A549 (cell line): ENCODE results near the gene ST6GALNAC5. TPM values are rescaled to one million over a fixed set of nuclear protein-coding genes. Genes with fewer than 3 reads are reported as not detected.

ENCODE experiments used
- ATAC-seq, 2 experiments: fragments of 200-7000 bp in 1 of 2; fragments of >200 bp in 1 of 2; cut with Nextera tagmentation in 1 of 2; cut with Tn5 transposase in 1 of 2; 3 replicates each; pipeline versions ENCODE4 v1.8.0 to v1.9.1; 2018 to 2020; ENCODE audit warnings: mild to moderate bottlenecking in 1 of 2, moderate library complexity in 1 of 2
- CTCF ChIA-PET: fragments of 300-600 bp; sonication (Branson Sonifier 250); formaldehyde crosslinking; extraction: SDS; loops from one replicate; lab custom pipeline; 2021; ENCODE audit warnings: antibody characterized with exemption, inconsistent platforms; lab: Yijun Ruan, JAX
- POLR2A ChIA-PET: fragments of 350-600 bp; formaldehyde crosslinking; extraction: SDS; loops from one replicate; lab custom pipeline; 2021; ENCODE audit warnings: antibody characterized with exemption, inconsistent platforms; lab: Yijun Ruan, JAX
- DNase-seq, 2 experiments: peaks; one replicate each; pipeline versions ENCODE4 v3.0.0 to v3.0.0-alpha.2; 2011 to 2016; ENCODE audit warnings: low read depth in 1 of 2, low spot score in 1 of 2
- FAIRE-seq: peaks from 2 replicates; lab custom pipeline; 2011; peaks lifted over from hg19 to GRCh38; lab: Jason Lieb, UNC
- H3K27ac ChIP-seq, 2 experiments: fragments of >200 bp; sonication (Bioruptor Twin); formaldehyde crosslinking; 3 replicates each; pipeline ENCODE4 v1.5.1; 2016 to 2017
- H3K4me1 ChIP-seq: fragments of >200 bp; sonication (Bioruptor Twin); formaldehyde crosslinking; 3 replicates; pipeline ENCODE4 v1.6.1; 2016
- H3K4me2 ChIP-seq: fragments of >200 bp; sonication (Bioruptor Twin); formaldehyde crosslinking; 3 replicates; pipeline ENCODE4 v1.6.1; 2016
- H3K4me3 ChIP-seq: fragments of >200 bp; sonication (Bioruptor Twin); formaldehyde crosslinking; 3 replicates; pipeline ENCODE4 v1.5.1; 2016
- H3K9me3 ChIP-seq: fragments of >200 bp; sonication (Bioruptor Twin); formaldehyde crosslinking; 3 replicates; pipeline ENCODE4 v1.6.1; 2016
- BHLHE40 ChIP-seq: IDR thresholded peaks from 2 replicates; pipeline ENCODE4 v1.6.1; 2012; ENCODE audit warnings: low read depth, low read length, inconsistent platforms
- CBX2 ChIP-seq: fragments of 200-600 bp; sonication (generic); IDR thresholded peaks from 2 replicates; pipeline ENCODE4 v1.6.1; 2016; ENCODE audit warnings: low read depth, mild to moderate bottlenecking, borderline replicate concordance
- EHF ChIP-seq: fragments of 250-450 bp; sonication (Bioruptor Pico); IDR thresholded peaks from 2 replicates; pipeline ENCODE4 v1.5.0; 2020; ENCODE audit warnings: mild to moderate bottlenecking
- ESRRA ChIP-seq: fragments of 150-350 bp; IDR thresholded peaks from 2 replicates; pipeline ENCODE4 v1.6.1; 2014; ENCODE audit warnings: mild to moderate bottlenecking, low read length, borderline replicate concordance
- FOSB ChIP-seq: fragments of 250-450 bp; sonication (Bioruptor Pico); IDR thresholded peaks from 2 replicates; pipeline ENCODE4 v1.5.0; 2020; ENCODE audit warnings: mild to moderate bottlenecking, moderate library complexity
- FOXS1 ChIP-seq: fragments of 250-450 bp; sonication (Bioruptor Pico); IDR thresholded peaks from 2 replicates; pipeline ENCODE4 v1.5.0; 2020; ENCODE audit warnings: mild to moderate bottlenecking, moderate library complexity
- HEYL ChIP-seq: fragments of 250-450 bp; sonication (Bioruptor Pico); IDR thresholded peaks from 2 replicates; pipeline ENCODE4 v1.8.0; 2021; ENCODE audit warnings: mild to moderate bottlenecking, moderate library complexity
- KDM1A ChIP-seq: fragments of 200-600 bp; sonication (generic); IDR thresholded peaks from 2 replicates; pipeline ENCODE4 v1.6.1; 2016; ENCODE audit warnings: low read depth, mild to moderate bottlenecking
- KDM5A ChIP-seq: fragments of 200-600 bp; sonication (generic); IDR thresholded peaks from 2 replicates; pipeline ENCODE4 v1.6.1; 2016; ENCODE audit warnings: antibody characterized with exemption, mild to moderate bottlenecking
- MAFK ChIP-seq: fragments of 450-650 bp; IDR thresholded peaks from 2 replicates; pipeline ENCODE4 v1.6.1; 2014; ENCODE audit not compliant: partially characterized antibody
- MAZ ChIP-seq: fragments of 150-350 bp; IDR thresholded peaks from 2 replicates; pipeline ENCODE4 v1.6.1; 2014; ENCODE audit warnings: antibody characterized with exemption, low read depth, low read length, borderline replicate concordance
- NPAS2 ChIP-seq: fragments of 250-450 bp; sonication (Bioruptor Pico); IDR thresholded peaks from 2 replicates; pipeline ENCODE4 v1.8.0; 2022; ENCODE audit warnings: mild to moderate bottlenecking, moderate library complexity, borderline replicate concordance
- NR3C1 ChIP-seq: fragments of >200 bp; sonication (Bioruptor Twin); formaldehyde crosslinking; IDR thresholded peaks from 3 replicates; pipeline ENCODE4 v1.6.1; 2017
- POLR2A ChIP-seq: IDR thresholded peaks from 2 replicates; pipeline ENCODE4 v1.6.1; 2012; ENCODE audit warnings: mild to moderate bottlenecking, low read length
- RFX5 ChIP-seq: fragments of 450-650 bp; IDR thresholded peaks from 2 replicates; pipeline ENCODE4 v1.7.1; 2014; ENCODE audit warnings: antibody characterized with exemption, mild to moderate bottlenecking, moderate library complexity
- SREBF2 ChIP-seq: fragments of 450-650 bp; IDR thresholded peaks from 2 replicates; pipeline ENCODE4 v1.6.1; 2014; ENCODE audit warnings: mild to moderate bottlenecking, moderate library complexity
- TFCP2L1 ChIP-seq: fragments of 250-450 bp; sonication (Bioruptor Pico); IDR thresholded peaks from 2 replicates; pipeline ENCODE4 v1.5.0; 2021; ENCODE audit warnings: mild to moderate bottlenecking
- WGBS: methylation state at CpG from one replicate; pipeline ENCODE4 v1.1.6; 2017; ENCODE audit errors: missing lambda C conversion rate; 5-methylcytosine and 5-hydroxymethylcytosine counted together
- polyA plus RNA-seq, 4 experiments: library from polyadenylated mRNA; depleted of rRNA in 3 of 4; stranded (reverse); fragments of >200 nt; fragmentation: RNase III in 1 of 4; extraction: RNeasy Plus Mini Kit Qiagen cat#74134 plus additional on column Dnase treatment in 1 of 4; gene quantifications; 2 replicates in 3 of 4; 3 replicates in 1 of 4; pipeline ENCODE4 v1.2.3, GENCODE V29; 2011 to 2017
- TF ChIP-seq, protein P1 (sequence below): fragments of >200 bp; sonication (Bioruptor Twin); formaldehyde crosslinking; IDR thresholded peaks from 3 replicates; pipeline ENCODE4 v1.6.1; 2016
- TF ChIP-seq, protein P2 (sequence below): IDR thresholded peaks from 2 replicates; pipeline ENCODE4 v1.6.1; 2012; ENCODE audit warnings: low read depth, borderline replicate concordance
- TF ChIP-seq, protein P3 (sequence below): fragments of 250-450 bp; sonication (Bioruptor Pico); IDR thresholded peaks from 2 replicates; pipeline ENCODE4 v1.5.0; 2021; ENCODE audit warnings: mild to moderate bottlenecking, moderate library complexity, borderline replicate concordance
- TF ChIP-seq, protein P4 (sequence below): fragments of 450-650 bp; IDR thresholded peaks from 2 replicates; pipeline ENCODE4 v1.6.1; 2014; ENCODE audit warnings: antibody characterized with exemption

ST6GALNAC5 gene
- polyA plus RNA-seq, 2 of the 4 experiments (the other 2 are of a cell fraction) = not detected

DNA sequence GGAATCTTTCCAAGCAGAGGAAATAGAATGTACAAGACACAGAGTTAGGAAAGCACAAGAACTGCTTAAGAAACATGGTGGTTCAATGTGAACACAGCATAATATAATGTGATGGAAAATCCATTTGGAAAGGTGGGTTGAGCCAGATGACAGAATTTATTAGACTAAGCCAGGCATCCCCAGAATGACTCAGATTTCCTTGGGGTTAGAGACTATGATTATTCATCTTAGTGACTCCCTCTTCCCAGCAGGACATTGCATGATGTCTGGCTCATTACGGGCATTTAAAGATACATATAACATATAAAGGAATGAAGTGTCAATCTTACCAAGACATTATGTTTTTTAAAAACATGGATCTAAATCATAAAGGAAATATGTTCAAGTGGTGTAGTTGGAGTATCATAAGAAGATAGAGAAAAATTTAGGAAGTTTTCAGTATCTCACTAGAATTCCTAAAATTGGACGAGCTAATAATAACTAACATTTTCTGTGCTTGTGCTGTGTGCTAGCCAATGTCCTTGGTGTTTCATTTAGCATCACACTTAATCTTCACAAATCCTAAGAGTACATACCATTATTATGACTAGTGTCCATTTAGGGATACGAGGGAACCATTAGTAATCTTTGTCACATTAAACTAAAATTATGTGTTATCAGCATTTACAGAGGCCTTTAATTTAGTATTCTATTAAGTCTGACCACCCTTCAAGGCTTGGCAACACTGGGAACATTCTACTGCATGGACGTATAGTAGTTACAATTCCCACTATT is 41.0 kb upstream of the ST6GALNAC5 start:
- Histone ChIP-seq H3K4me2 (no peak overlapping the region), H3K4me3 (no peak overlapping the region), H3K9me3 (no peaks in the 10 kb centered on the region), H3K4me1 (no peaks in the 10 kb centered on the region), H3K27ac (no peak overlapping the region)
- WGBS = 9% methylated on average over 4 of the region's 4 CpGs
- TF ChIP-seq MAFK (peak; percentile 32), POLR2A (no peak)
- POLR2A ChIA-PET = no interaction called here
- DNase-seq (no peak), FAIRE-seq (no peak), ATAC-seq (no peak)
- CTCF ChIA-PET = no interaction called here

DNA sequence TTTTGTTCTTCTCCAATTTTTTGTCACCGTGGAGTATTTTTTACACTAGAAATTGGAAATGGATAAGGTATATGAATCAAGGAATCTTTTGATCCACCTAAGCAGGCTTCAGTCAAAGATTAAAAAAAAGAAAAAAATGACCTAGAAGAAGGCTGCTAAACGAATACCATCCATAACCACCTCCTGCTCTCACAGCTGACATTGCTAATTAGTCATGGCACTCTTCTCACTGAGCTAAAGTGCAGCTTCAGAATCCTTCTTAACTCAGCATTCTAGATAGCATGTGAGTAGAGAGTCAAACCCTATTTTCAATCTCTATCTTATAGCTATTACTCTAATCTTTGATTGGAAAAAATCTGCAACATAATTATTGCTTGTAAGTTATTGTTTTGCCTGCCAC is 40.2 kb upstream of the ST6GALNAC5 start:
- Histone ChIP-seq H3K9me3 (no peaks in the 10 kb centered on the region), H3K4me2 (no peak overlapping the region), H3K4me1 (no peaks in the 10 kb centered on the region), H3K4me3 (no peak overlapping the region), H3K27ac (no peak overlapping the region)
- FAIRE-seq = no peak
- ChIA-PET CTCF (no interaction called here), POLR2A (no interaction called here)
- TF ChIP-seq FOXS1 (CRISPR knock-in tag) (no peak), CBX2 (no peak), SREBF2 (no peak)
- ATAC-seq = no peak
- 19% methylated on average over 2 of the region's 2 CpGs for WGBS
- no peak for DNase-seq

DNA sequence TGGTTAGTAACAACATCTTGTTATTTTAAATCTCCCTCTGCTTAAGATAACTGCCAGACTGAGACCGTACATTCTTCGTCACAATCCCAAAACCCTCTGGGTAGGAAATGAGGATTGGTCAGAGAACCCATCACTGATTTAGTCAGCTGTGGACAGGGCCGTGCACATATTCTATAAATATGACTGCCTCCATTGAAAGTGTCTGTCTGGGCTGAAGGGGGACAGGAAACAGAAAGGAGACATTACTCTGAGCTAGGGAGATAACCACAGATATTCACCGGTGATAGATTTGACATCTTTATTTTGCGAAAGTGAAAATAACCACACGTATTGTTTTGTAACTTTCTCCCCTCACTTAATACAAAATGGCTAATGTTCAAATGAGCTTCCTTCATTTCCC is 36.9 kb upstream of the ST6GALNAC5 start:
- TF ChIP-seq EHF (CRISPR knock-in tag) (no peak), NPAS2 (CRISPR knock-in tag) (no peak), HEYL (no peak), MAZ (no peak), BHLHE40 (no peak), NR3C1 (no peak), TFCP2L1 (CRISPR knock-in tag) (no peak), FOSB (no peak), KDM1A (no peak), SREBF2 (no peak), ESRRA (no peak), POLR2A (no peak), RFX5 (no peak), KDM5A (no peak)
- TF ChIP-seq, protein P1, sequence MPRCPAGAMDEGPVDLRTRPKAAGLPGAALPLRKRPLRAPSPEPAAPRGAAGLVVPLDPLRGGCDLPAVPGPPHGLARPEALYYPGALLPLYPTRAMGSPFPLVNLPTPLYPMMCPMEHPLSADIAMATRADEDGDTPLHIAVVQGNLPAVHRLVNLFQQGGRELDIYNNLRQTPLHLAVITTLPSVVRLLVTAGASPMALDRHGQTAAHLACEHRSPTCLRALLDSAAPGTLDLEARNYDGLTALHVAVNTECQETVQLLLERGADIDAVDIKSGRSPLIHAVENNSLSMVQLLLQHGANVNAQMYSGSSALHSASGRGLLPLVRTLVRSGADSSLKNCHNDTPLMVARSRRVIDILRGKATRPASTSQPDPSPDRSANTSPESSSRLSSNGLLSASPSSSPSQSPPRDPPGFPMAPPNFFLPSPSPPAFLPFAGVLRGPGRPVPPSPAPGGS = no peak
- TF ChIP-seq, protein P2, sequence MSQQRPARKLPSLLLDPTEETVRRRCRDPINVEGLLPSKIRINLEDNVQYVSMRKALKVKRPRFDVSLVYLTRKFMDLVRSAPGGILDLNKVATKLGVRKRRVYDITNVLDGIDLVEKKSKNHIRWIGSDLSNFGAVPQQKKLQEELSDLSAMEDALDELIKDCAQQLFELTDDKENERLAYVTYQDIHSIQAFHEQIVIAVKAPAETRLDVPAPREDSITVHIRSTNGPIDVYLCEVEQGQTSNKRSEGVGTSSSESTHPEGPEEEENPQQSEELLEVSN = no peak
- TF ChIP-seq, protein P3, sequence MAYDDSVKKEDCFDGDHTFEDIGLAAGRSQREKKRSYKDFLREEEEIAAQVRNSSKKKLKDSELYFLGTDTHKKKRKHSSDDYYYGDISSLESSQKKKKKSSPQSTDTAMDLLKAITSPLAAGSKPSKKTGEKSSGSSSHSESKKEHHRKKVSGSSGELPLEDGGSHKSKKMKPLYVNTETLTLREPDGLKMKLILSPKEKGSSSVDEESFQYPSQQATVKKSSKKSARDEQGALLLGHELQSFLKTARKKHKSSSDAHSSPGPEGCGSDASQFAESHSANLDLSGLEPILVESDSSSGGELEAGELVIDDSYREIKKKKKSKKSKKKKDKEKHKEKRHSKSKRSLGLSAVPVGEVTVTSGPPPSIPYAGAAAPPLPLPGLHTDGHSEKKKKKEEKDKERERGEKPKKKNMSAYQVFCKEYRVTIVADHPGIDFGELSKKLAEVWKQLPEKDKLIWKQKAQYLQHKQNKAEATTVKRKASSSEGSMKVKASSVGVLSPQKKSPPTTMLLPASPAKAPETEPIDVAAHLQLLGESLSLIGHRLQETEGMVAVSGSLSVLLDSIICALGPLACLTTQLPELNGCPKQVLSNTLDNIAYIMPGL (CRISPR knock-in tag) = no peak
- TF ChIP-seq, protein P4, sequence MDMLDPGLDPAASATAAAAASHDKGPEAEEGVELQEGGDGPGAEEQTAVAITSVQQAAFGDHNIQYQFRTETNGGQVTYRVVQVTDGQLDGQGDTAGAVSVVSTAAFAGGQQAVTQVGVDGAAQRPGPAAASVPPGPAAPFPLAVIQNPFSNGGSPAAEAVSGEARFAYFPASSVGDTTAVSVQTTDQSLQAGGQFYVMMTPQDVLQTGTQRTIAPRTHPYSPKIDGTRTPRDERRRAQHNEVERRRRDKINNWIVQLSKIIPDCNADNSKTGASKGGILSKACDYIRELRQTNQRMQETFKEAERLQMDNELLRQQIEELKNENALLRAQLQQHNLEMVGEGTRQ = no peak
- Histone ChIP-seq H3K27ac (no peak overlapping the region), H3K4me1 (no peaks in the 10 kb centered on the region), H3K4me2 (no peak overlapping the region), H3K9me3 (no peaks in the 10 kb centered on the region), H3K4me3 (no peak overlapping the region)
- FAIRE-seq (no peak), DNase-seq (no peak), ATAC-seq (no peak)
- ChIA-PET CTCF (interaction anchor here (1.0 kb wide), 1 partner anchor 14 kb away, joined by 3 read pairs; no protein-coding TSS in a partner anchor), POLR2A (no interaction called here)
- WGBS = 63% methylated on average over 6 of the region's 6 CpGs
